Ishikawa (cell line): ENCODE results near the gene ILK.

ENCODE experiments used
- CEBPB ChIP-seq: IDR thresholded peaks from 2 replicates; pipeline ENCODE4 v1.6.1; 2012
- CREB1 ChIP-seq: IDR thresholded peaks from 2 replicates; pipeline ENCODE4 v1.6.1; 2012; ENCODE audit warnings: low read depth
- EGR1 ChIP-seq: IDR thresholded peaks from 2 replicates; pipeline ENCODE4 v1.6.1; 2012
- EP300 ChIP-seq: IDR thresholded peaks from 2 replicates; pipeline ENCODE4 v1.6.1; 2012; ENCODE audit warnings: borderline replicate concordance
- FOXM1 ChIP-seq: IDR thresholded peaks from 2 replicates; pipeline ENCODE4 v1.6.1; 2012; ENCODE audit warnings: low read depth, borderline replicate concordance
- MAX ChIP-seq: IDR thresholded peaks from 2 replicates; pipeline ENCODE4 v1.6.1; 2012
- NFIC ChIP-seq: IDR thresholded peaks from 2 replicates; pipeline ENCODE4 v1.6.1; 2012
- RAD21 ChIP-seq: IDR thresholded peaks from 2 replicates; pipeline ENCODE4 v1.6.1; 2012; ENCODE audit warnings: low read depth
- REST ChIP-seq: IDR thresholded peaks from 2 replicates; pipeline ENCODE4 v1.6.1; 2012; ENCODE audit warnings: low read depth, mild to moderate bottlenecking
- TAF1 ChIP-seq: IDR thresholded peaks from 2 replicates; pipeline ENCODE4 v1.6.1; 2012; ENCODE audit warnings: low read depth, mild to moderate bottlenecking
- TCF12 ChIP-seq: IDR thresholded peaks from 2 replicates; pipeline ENCODE4 v1.6.1; 2012; ENCODE audit warnings: low read depth
- TEAD4 ChIP-seq: IDR thresholded peaks from 2 replicates; pipeline ENCODE4 v1.6.1; 2012
- USF1 ChIP-seq: IDR thresholded peaks from 2 replicates; pipeline ENCODE4 v1.6.1; 2012
- YY1 ChIP-seq: IDR thresholded peaks from 2 replicates; pipeline ENCODE4 v1.6.1; 2012; ENCODE audit warnings: low read depth
- ZBTB7A ChIP-seq: IDR thresholded peaks from 2 replicates; pipeline ENCODE4 v1.6.1; 2012; ENCODE audit warnings: low read depth

Gene ILK

GRCh38 chr11:6612213-6613041 lies 8.9 kb downstream of the ILK start, which contains the start of gene TAF10:
Gene TAF10, minus strand, starts transcription at chr11:6612216. Its CDS starts 27 bp downstream, at chr11:6612189.
- TF ChIP-seq YY1 (peak; percentile 72; the same call in 1 of the 2 replicates), CEBPB (peak; percentile 4; the same call in 1 of the 2 replicates), MAX (peak; percentile 77), NFIC (no peak), TEAD4 (peak; percentile 41; the same call in 1 of the 2 replicates), EGR1 (peak; percentile 52; the same call in 1 of the 2 replicates), CREB1 (peak; percentile 67), EP300 (peak; percentile 22; the same call in 1 of the 2 replicates), USF1 (no peak; the same call in none of the 2 replicates), REST (no peak), ZBTB7A (no peak), FOXM1 (no peak), RAD21 (no peak), TCF12 (peak; percentile 41; the same call in 1 of the 2 replicates), TAF1 (peak; percentile 85)

- TF ChIP-seq ZBTB7A (no peak), MAX (no peak), CREB1 (no peak), TCF12 (no peak), RAD21 (no peak), USF1 (no peak), EP300 (no peak), TAF1 (no peak), CEBPB (no peak), REST (no peak), FOXM1 (no peak), TEAD4 (no peak), YY1 (no peak), NFIC (no peak), EGR1 (no peak)
Measured at GRCh38 chr11:6613496-6613895, 9.9 kb downstream of the ILK start.

- TF ChIP-seq EGR1 (no peak), NFIC (no peak), CREB1 (no peak), EP300 (no peak), ZBTB7A (no peak), TAF1 (no peak), TCF12 (no peak), YY1 (no peak), TEAD4 (no peak), MAX (no peak), USF1 (no peak), RAD21 (no peak), CEBPB (no peak), REST (no peak), FOXM1 (no peak)
Measured at GRCh38 chr11:6614446-6614845, 10.9 kb downstream of the ILK start.
